Left lung (tissue), 10 donors: ENCODE results near the gene NPVF. TPM values are rescaled to one million over a fixed set of nuclear protein-coding genes. Genes with fewer than 3 reads are reported as not detected.

Source experiments
- ATAC-seq: fragments of 200-7000 bp; cut with Tn5 transposase; one replicate; pipeline ENCODE4 v1.9.1; 2020; ENCODE audit warnings: moderate library complexity
- DNase-seq, 4 donors: peaks; one replicate each; pipeline ENCODE4 v3.0.0-alpha.2; 2013 to 2020
- H3K27ac ChIP-seq, 2 donors: fragments of 200-600 bp; sonication (generic) in 1 of 2; one replicate each; pipeline versions ENCODE4 v1.5.0 to v1.8.0; 2020 to 2021
- H3K27me3 ChIP-seq, 2 donors: fragments of 200-600 bp; sonication (generic) in 1 of 2; one replicate each; pipeline versions ENCODE4 v1.5.0 to v1.8.0; 2020 to 2021
- H3K36me3 ChIP-seq, 2 donors: fragments of 200-600 bp; sonication (generic) in 1 of 2; one replicate each; pipeline versions ENCODE4 v1.5.0 to v1.8.0; 2020 to 2021
- H3K4me1 ChIP-seq, 2 donors: fragments of 200-600 bp; one replicate each; pipeline ENCODE4 v1.8.0; 2021
- H3K4me3 ChIP-seq, 2 donors: fragments of 200-600 bp; sonication (generic) in 1 of 2; one replicate each; pipeline versions ENCODE4 v1.5.0 to v1.8.0; 2020 to 2021; ENCODE audit warnings: mild to moderate bottlenecking in 1 of 2
- H3K9me3 ChIP-seq, 2 donors: fragments of 200-600 bp; sonication (generic) in 1 of 2; one replicate each; pipeline versions ENCODE4 v1.5.0 to v1.8.0; 2020 to 2021
- CTCF ChIP-seq, 2 donors: fragments of 200-600 bp; sonication (generic) in 1 of 2; IDR thresholded peaks; one replicate each; pipeline versions ENCODE4 v1.5.0 to v1.8.0; 2021; ENCODE audit warnings: antibody characterized with exemption in 2 of 2
- intact Hi-C, 2 donors: fragments of 100-400 bp; cut with DNase I; formaldehyde crosslinking; loops; one replicate each; pipeline versions ENCODE4 v1.11.2 to v1.14.2; 2022
- polyA plus RNA-seq, 6 donors: library from polyadenylated mRNA; unstranded; fragments of 120-200 nt; gene quantifications; one replicate each; pipeline ENCODE4 v1.2.1, GENCODE V29; 2013; ENCODE audit not compliant: insufficient read length in 6 of 6
- total RNA-seq, 2 donors: library from RNA; stranded (reverse); fragmentation: NEBNext Ultra II Directional; extraction: Animal tissue kit (Norgen Biotek cat#: 25700); gene quantifications; one replicate each; pipeline ENCODE4 v1.2.1, GENCODE V29; 2021
- donor health status: DM: no; HTN: yes; CAD: no.
- donor health status: DM: no; HTN: no; CAD: no.

The NPVF gene
- total and polyA plus RNA-seq, 8 donors = not detected

GRCh38 chr7:25180592-25180923 lies 47.7 kb downstream of the NPVF start:
- Histone ChIP-seq H3K9me3 (no peaks in the 10 kb centered on the region), H3K27ac (peak overlapping the region; percentile 73 to 86), H3K36me3 (no peaks in the 10 kb centered on the region), H3K27me3 (no peaks in the 10 kb centered on the region), H3K4me1 (peaks cover 0 to 9% of the 10 kb centered on the region in 2 donors), H3K4me3 (peak overlapping the region; percentile 68 to 77)
- DNase-seq (no peak), ATAC-seq (no peak)
- intact Hi-C loops = no loop called here
- TF ChIP-seq CTCF (IDR thresholded peaks at IDR 0.05) = peak in 1 of 2 donors; percentile 15

- peak; percentile 82 to 100 (median 92) for DNase-seq
- ATAC-seq = peak; percentile 99
- H3K4me1 ChIP-seq = peaks cover 0 to 9% of the 10 kb centered on the region in 2 donors
- intact Hi-C loops = no loop called here
- peak overlapping the region; percentile 73 to 86 for H3K27ac ChIP-seq
- H3K9me3 ChIP-seq = no peaks in the 10 kb centered on the region
- peak overlapping the region; percentile 68 to 77 for H3K4me3 ChIP-seq
- H3K36me3 ChIP-seq = no peaks in the 10 kb centered on the region
- no peaks in the 10 kb centered on the region for H3K27me3 ChIP-seq
- TF ChIP-seq CTCF (IDR thresholded peaks at IDR 0.05) = peak; percentile 88 to 91
Measured at GRCh38 chr7:25179771-25180591, 48.3 kb downstream of the NPVF start.

- no peak for TF ChIP-seq CTCF (IDR thresholded peaks at IDR 0.05)
- peaks cover 0 to 9% of the 10 kb centered on the region in 2 donors for H3K4me1 ChIP-seq
- DNase-seq = no peak
- H3K27me3 ChIP-seq = no peaks in the 10 kb centered on the region
- H3K27ac ChIP-seq = no peak overlapping the region
- peak overlapping the region; percentile 68 to 77 for H3K4me3 ChIP-seq
- no peaks in the 10 kb centered on the region for H3K9me3 ChIP-seq
- H3K36me3 ChIP-seq = no peaks in the 10 kb centered on the region
- intact Hi-C loops = no loop called here
- ATAC-seq = no peak
Measured at GRCh38 chr7:25179325-25179724, 49.0 kb downstream of the NPVF start.

Other genes with a start within 250 kb of the NPVF start
- gene OSBPL3, start 248.3 kb downstream of the NPVF start, total RNA-seq = 10 to 100 TPM; 21.4 to 30.5 TPM
- 1 to 10 TPM; 2.3 to 4.3 (median 3.1) TPM for gene OSBPL3, start 248.3 kb downstream of the NPVF start, polyA plus RNA-seq
- gene CYCS, start 103.2 kb downstream of the NPVF start, total RNA-seq = 100 to 1,000 TPM in 1 of 2 donors, 10 to 100 TPM in 1; 79.5 to 106 TPM
- 10 to 100 TPM; 60.4 to 83.5 (median 64.1) TPM for gene CYCS, start 103.2 kb downstream of the NPVF start, polyA plus RNA-seq